Subcutaneous adipose tissue (tissue), 4 donors: Measurements from ENCODE around the gene NEFH. TPM values are rescaled to one million over a fixed set of nuclear protein-coding genes. Genes with fewer than 3 reads are reported as not detected.

Experiments
- total RNA-seq, 4 donors: library from RNA; depleted of rRNA; stranded (reverse); fragments of >200 nt; gene quantifications; one replicate each; pipeline ENCODE4 v1.1.0, GENCODE V29; 2016
- TF ChIP-seq, protein P1 (sequence below): fragments of 450-650 bp; IDR thresholded peaks from one replicate; pipeline ENCODE4 v1.5.1; 2016; ENCODE audit warnings: low read depth, mild to moderate bottlenecking, control low read depth, antibody characterized with exemption, moderate library complexity

The NEFH gene
- total RNA-seq, 4 donors from 2014 or later = 0.19 to 0.66 (median 0.41) TPM

DNA sequence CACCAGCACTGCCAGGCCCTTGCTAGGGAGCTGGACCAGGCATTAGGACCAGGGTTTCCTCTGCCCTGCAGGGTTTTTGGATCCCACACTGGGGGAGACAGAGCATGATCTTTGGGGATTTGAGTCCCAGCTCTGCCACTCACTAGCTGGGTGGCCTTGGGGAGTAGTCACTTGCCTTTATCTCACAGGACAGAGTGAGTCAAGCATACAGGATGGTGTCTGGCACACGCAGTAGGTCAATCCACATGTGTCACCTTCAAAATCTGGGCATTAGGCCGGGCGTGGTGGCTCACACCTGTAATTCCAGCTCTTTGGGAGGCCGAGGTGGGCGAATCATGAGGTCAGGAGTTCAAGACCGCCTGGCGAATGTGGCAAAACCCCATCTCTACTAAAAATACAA is 2.7 kb downstream of the NEFH start:
- TF ChIP-seq, protein P1, sequence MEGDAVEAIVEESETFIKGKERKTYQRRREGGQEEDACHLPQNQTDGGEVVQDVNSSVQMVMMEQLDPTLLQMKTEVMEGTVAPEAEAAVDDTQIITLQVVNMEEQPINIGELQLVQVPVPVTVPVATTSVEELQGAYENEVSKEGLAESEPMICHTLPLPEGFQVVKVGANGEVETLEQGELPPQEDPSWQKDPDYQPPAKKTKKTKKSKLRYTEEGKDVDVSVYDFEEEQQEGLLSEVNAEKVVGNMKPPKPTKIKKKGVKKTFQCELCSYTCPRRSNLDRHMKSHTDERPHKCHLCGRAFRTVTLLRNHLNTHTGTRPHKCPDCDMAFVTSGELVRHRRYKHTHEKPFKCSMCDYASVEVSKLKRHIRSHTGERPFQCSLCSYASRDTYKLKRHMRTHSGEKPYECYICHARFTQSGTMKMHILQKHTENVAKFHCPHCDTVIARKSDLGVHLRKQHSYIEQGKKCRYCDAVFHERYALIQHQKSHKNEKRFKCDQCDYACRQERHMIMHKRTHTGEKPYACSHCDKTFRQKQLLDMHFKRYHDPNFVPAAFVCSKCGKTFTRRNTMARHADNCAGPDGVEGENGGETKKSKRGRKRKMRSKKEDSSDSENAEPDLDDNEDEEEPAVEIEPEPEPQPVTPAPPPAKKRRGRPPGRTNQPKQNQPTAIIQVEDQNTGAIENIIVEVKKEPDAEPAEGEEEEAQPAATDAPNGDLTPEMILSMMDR = no peak

DNA sequence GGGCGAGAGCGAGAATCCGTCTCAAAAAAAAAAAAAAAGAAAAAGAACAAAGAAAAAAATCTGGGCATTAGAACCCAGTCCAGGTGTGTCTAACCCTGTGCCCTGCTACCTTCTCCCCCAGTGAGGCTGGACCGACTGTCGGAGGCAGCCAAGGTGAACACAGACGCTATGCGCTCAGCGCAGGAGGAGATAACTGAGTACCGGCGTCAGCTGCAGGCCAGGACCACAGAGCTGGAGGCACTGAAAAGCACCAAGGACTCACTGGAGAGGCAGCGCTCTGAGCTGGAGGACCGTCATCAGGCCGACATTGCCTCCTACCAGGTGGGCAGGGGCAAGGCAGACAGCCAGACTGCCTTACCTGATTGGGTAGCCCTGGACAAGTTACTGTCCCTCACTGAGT is 3.2 kb downstream of the NEFH start:
- TF ChIP-seq, protein P1 = no peak

DNA sequence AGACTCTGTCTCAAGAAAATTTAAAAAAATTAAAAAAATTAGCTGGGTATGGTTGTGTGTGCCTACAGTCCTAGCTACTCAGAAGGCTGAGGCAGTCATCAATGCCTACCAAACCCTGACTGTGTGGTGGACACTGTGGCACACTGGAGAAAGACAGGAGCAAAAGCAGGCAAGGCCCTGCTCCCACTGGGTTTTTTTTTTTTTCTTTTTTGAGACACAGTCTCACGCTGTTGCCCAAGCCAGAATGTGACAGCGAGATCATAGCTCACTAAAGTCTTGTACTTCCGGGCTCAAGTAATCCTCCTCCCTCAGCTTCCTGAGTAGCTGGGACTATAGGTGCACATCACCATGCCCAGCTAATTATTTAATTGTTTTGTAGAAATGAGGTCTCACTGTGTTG is 4.6 kb downstream of the NEFH start:
- TF ChIP-seq, protein P1 = no peak

DNA sequence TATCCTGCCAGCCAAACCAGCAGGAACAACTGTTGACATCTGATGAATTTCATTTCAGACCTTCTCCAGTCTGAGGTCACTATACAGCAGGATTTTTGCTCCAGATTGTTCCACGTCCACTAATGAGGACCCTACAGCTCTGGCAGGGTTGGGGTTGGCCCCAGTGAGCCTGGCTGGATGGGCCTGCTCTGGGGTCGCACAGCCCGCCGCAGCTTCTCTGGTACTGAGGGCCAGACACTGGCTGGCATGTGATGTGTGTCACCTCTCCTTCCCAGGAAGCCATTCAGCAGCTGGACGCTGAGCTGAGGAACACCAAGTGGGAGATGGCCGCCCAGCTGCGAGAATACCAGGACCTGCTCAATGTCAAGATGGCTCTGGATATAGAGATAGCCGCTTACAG is 5.4 kb downstream of the NEFH start:
- TF ChIP-seq, protein P1 = no peak

DNA sequence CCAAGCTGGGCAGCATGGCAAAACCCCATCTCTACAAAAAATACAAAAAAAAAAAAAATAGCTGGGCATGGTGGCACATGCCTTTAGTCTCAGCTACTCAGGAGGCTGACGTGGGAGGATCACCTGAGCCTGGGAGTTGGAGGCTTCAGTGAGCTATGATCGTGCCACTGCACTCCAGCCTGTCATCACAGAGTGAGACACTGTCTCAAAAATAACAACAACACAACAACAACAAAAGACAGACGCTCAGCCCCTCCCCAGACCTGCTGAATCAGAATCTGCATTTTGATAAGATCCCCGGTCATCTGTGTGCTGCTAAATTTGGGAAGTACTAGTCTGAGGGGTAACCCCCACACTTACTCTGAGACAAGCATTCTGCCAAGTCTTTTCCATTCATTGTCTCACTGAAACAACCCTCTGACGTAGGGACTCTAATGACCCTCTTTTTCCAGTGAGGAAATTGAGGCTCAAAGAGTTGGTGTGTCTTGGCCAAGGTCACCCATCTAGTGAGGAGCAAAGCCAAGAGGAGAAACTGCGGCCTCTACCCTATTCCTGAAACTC is 7.5 kb downstream of the NEFH start:
- TF ChIP-seq, protein P1 = no peak

DNA sequence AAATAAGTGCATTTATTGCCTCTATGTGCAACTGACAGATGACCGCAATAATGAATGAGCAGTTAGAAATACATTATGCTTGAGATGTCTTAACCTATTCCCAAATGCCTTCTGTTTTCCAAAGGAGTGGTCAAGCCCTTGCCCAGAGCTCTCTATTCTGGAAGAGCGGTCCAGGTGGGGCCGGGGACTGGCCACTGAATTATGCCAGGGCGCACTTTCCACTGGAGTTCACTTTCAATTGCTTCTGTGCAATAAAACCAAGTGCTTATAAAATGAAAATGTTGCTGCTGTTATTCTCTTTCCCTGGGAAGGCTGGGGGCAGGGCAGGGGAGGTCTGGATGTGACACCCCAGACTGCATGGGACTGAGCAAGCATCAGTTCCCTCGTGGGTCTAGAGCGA is 11.0 kb downstream of the NEFH start:
- TF ChIP-seq, protein P1 = no peak

DNA sequence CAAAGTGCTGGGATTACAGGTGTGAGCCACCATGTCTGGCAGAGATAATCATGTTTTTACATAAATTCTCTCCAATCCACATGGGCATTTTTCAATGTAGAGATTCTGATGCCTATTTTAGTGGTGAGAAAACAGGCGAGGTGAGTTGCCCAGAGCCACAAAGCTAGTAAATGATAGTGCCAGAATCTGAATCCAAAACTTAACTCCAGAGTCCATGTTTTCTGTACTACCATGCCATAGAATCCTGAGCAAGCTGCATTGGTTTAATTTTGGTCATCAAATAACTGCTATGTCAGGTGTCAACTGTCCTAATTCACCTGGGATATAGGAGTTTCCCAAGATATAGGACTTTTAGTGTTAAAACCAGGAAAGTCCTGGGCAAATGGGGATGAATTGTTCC is 13.6 kb downstream of the NEFH start:
- TF ChIP-seq, protein P1 = no peak

DNA sequence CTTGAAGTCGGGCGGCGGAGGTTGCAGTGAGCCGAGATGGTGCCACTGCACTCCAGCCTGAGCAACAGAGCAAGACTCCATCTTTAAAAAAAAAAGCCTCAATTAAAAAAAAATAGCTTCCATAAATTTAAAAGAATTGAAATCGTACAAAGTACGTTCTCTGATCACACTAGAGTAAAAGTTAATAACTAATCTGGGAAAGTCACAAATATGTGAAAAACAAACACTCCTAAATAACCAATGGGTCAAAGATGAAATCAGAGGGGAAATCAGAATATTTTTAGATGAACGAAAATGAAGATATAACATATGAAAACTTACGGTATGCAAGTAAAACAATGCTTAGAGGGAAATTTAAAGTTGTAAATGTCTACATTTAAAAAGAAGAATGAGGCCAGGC is 19.8 kb downstream of the NEFH start:
- TF ChIP-seq, protein P1 = no peak
